Activated naive CD4-positive, alpha-beta T cell treated with anti-CD3 and anti-CD28 coated beads for 36 hours (primary cell): ENCODE results near the gene MATN1. TPM values are rescaled to one million over a fixed set of nuclear protein-coding genes. Genes with fewer than 3 reads are reported as not detected.

Source experiments
- CTCF ChIA-PET: fragments of 350-600 bp; sonication (Branson Sonifier 250); formaldehyde crosslinking; loops from one replicate; lab custom pipeline; 2021; ENCODE audit warnings: antibody characterized with exemption; lab: Charles Lee
- DNase-seq: peaks from one replicate; pipeline ENCODE4 v3.0.0-alpha.2; 2020
- H3K27ac Mint-ChIP-seq: one replicate; pipeline ENCODE4 v1.8.0; 2021; ENCODE audit warnings: mild to moderate bottlenecking, mixed read lengths
- H3K27me3 Mint-ChIP-seq: one replicate; pipeline ENCODE4 v1.8.0; 2021; ENCODE audit warnings: low read depth, mixed read lengths
- H3K36me3 Mint-ChIP-seq: one replicate; pipeline ENCODE4 v1.8.0; 2021; ENCODE audit warnings: low read depth, mixed read lengths
- H3K4me1 Mint-ChIP-seq: one replicate; pipeline ENCODE4 v1.8.0; 2021; ENCODE audit warnings: low read depth, mixed read lengths
- H3K4me3 Mint-ChIP-seq: one replicate; pipeline ENCODE4 v1.8.0; 2021; ENCODE audit warnings: mild to moderate bottlenecking, moderate library complexity, mixed read lengths
- H3K9me3 Mint-ChIP-seq: one replicate; pipeline ENCODE4 v1.8.0; 2021; ENCODE audit warnings: mixed read lengths
- intact Hi-C: fragments of 100-400 bp; cut with micrococcal nuclease; formaldehyde crosslinking; loops from one replicate; pipeline ENCODE4 v1.15.1; 2023
- total RNA-seq, 2 experiments: library from RNA; stranded (reverse); gene quantifications; one replicate each; pipeline ENCODE4 v1.2.3, GENCODE V29; 2021

MATN1 gene
- total RNA-seq, 2 experiments from 2014 or later: 0.36 to 0.37 TPM

DNA sequence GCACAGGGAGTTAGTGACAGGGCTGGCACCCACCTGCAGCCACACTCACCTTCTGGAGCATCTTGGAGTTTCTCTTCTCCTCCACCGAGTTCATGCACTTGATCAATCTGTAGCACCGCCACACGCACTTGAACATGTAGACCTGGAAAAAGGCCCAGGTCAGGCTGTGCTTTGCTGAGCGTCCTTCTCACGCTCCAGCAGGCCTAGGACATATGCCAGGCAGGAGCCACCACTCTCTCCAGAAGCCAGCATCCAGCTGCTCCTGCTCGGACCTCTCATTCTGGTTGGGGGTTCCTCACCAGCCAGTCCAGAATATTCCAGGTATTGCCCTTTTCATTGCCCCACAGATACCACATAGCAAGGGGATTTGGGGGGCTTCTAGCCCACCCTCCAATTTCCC, 11.7 kb upstream of the MATN1 start:
- intact Hi-C loops: no loop called here
- H3K9me3 Mint-ChIP-seq: no peaks in the 10 kb centered on the region
- H3K27me3 Mint-ChIP-seq: no peaks in the 10 kb centered on the region
- H3K4me1 Mint-ChIP-seq: peaks cover 13% of the 10 kb centered on the region
- DNase-seq: no peak
- CTCF ChIA-PET: no interaction called here
- H3K27ac Mint-ChIP-seq: peak overlapping the region; percentile 26
- H3K4me3 Mint-ChIP-seq: no peak overlapping the region
- H3K36me3 Mint-ChIP-seq: peaks cover 48% of the 10 kb centered on the region

DNA sequence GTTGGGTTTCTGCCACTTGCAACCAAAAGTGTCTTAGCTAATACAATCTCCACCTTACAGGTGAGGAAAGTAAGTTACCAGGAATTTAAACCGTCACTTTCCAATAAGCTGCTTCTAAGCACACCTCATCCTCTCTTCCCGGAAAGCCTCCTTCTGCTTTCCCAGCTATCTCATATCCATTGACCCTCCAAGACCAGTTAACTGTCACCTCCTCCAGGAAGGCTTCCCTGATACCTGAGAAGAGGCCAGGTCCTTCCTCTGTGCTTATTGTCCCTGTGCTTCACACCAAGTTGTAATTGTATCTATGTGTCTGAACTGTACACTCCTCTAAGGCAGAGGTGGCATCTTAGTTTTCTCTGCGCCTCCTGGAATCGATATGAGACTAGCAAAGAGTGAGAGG, 11.2 kb upstream of the MATN1 start:
- Mint-ChIP-seq H3K36me3 (peaks cover 44% of the 10 kb centered on the region), H3K9me3 (no peaks in the 10 kb centered on the region), H3K27ac (peak overlapping the region; percentile 26), H3K4me3 (no peak overlapping the region), H3K4me1 (peaks cover 11% of the 10 kb centered on the region), H3K27me3 (no peaks in the 10 kb centered on the region)
- CTCF ChIA-PET: interaction anchor here (1.0 kb wide), 1 partner anchor 10 kb away, joined by 4 read pairs; no protein-coding TSS in a partner anchor
- intact Hi-C loops: no loop called here
- DNase-seq: no peak

DNA sequence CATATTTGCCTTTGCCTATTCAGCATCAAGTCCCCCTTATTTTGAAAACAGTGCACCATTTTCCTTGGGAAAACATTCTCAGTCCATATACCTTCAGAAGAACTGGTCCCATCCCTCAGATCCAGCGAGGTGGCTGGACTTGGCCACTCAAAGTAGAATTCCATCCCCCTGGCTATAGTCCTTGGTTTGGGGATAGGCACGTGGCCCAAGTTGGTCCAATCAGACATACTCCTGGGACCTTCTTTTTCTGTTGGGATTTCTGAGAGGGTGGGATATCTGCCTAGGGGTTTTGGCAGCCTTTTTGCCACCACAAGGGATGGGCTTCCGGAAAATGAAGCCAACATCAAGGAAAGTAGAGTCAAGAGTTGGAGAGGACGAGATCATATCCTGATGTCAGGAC, 10.7 kb upstream of the MATN1 start:
- peak overlapping the region; percentile 43 for H3K27ac Mint-ChIP-seq
- no peak for DNase-seq
- H3K4me1 Mint-ChIP-seq: peaks cover 7% of the 10 kb centered on the region
- H3K4me3 Mint-ChIP-seq: no peak overlapping the region
- CTCF ChIA-PET: interaction anchor here (1.0 kb wide), 1 partner anchor 10 kb away, joined by 4 read pairs; no protein-coding TSS in a partner anchor
- H3K9me3 Mint-ChIP-seq: no peaks in the 10 kb centered on the region
- H3K36me3 Mint-ChIP-seq: peaks cover 40% of the 10 kb centered on the region
- intact Hi-C loops: no loop called here
- H3K27me3 Mint-ChIP-seq: no peaks in the 10 kb centered on the region

DNA sequence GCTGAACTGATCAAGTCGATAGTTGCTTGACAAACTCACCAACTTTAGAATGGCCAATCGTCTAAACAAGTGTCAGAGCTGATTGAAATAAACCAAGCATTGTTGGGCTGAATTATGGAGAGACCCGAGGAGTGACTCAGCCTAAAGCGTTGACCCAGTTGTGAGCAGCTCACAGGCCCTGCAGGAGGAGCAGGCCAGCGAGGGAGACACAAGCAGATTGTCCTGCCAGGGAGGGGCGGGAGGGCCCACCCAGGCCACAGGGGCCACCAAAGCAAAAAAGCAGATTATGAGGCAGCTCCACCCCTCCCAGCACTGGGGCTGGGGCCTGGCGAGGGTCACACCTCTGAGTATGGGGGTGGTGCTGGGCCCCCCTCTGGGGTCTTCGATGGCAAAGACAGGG, 10.1 kb upstream of the MATN1 start:
- H3K27me3 Mint-ChIP-seq: no peaks in the 10 kb centered on the region
- no peaks in the 10 kb centered on the region for H3K9me3 Mint-ChIP-seq
- intact Hi-C loops: no loop called here
- CTCF ChIA-PET: interaction anchor here (1.1 to 3.9 kb wide), 4 partner anchors 14 to 51 kb away, joined by 3 to 25 read pairs (median 4); no protein-coding TSS in a partner anchor
- H3K4me1 Mint-ChIP-seq: peaks cover 4% of the 10 kb centered on the region
- H3K27ac Mint-ChIP-seq: no peak overlapping the region
- DNase-seq: no peak
- no peak overlapping the region for H3K4me3 Mint-ChIP-seq
- H3K36me3 Mint-ChIP-seq: peaks cover 36% of the 10 kb centered on the region

- Mint-ChIP-seq H3K4me3 (no peak overlapping the region), H3K4me1 (peaks cover 10% of the 10 kb centered on the region), H3K27ac (peak overlapping the region; percentile 79), H3K36me3 (peaks cover 28% of the 10 kb centered on the region), H3K27me3 (no peaks in the 10 kb centered on the region), H3K9me3 (no peaks in the 10 kb centered on the region)
- DNase-seq: no peak
- intact Hi-C loops: no loop called here
- CTCF ChIA-PET: interaction anchor here (1.0 to 3.9 kb wide), 6 partner anchors 11 to 52 kb away, joined by 3 to 25 read pairs (median 4); no protein-coding TSS in a partner anchor
Measured at GRCh38 chr1:30732277-30732996, 9.1 kb upstream of the MATN1 start.

DNA sequence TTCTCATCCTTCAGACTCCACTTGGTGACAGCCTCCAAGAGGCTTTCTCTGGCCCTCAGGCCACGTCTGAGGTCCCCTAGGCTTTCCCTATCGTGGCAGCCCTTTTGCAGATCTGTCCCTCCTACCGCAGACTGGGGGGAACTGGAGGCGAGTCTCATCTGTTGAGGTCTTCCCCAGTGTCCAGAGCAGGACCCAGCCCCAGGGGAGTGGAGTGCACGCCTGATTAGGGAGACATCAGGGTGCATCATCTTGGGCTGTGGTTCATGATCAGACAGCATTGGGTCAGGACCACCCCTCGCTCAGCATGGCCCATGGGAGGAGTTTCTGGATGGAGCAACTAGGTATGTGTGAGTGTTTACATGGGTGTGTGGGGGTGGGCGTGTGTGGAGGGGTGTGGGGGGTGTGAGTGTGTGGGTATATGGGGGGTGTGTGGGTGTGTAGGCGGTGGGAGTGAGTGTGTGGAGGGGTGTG, 8.5 kb upstream of the MATN1 start:
- CTCF ChIA-PET: interaction anchor here (1.0 to 3.9 kb wide), 4 partner anchors 12 to 50 kb away, joined by 4 to 25 read pairs (median 8); no protein-coding TSS in a partner anchor
- no peak overlapping the region for H3K4me3 Mint-ChIP-seq
- H3K4me1 Mint-ChIP-seq: peaks cover 11% of the 10 kb centered on the region
- H3K9me3 Mint-ChIP-seq: no peaks in the 10 kb centered on the region
- H3K27me3 Mint-ChIP-seq: no peaks in the 10 kb centered on the region
- peaks cover 24% of the 10 kb centered on the region for H3K36me3 Mint-ChIP-seq
- H3K27ac Mint-ChIP-seq: no peak overlapping the region
- no peak for DNase-seq
- intact Hi-C loops: no loop called here

DNA sequence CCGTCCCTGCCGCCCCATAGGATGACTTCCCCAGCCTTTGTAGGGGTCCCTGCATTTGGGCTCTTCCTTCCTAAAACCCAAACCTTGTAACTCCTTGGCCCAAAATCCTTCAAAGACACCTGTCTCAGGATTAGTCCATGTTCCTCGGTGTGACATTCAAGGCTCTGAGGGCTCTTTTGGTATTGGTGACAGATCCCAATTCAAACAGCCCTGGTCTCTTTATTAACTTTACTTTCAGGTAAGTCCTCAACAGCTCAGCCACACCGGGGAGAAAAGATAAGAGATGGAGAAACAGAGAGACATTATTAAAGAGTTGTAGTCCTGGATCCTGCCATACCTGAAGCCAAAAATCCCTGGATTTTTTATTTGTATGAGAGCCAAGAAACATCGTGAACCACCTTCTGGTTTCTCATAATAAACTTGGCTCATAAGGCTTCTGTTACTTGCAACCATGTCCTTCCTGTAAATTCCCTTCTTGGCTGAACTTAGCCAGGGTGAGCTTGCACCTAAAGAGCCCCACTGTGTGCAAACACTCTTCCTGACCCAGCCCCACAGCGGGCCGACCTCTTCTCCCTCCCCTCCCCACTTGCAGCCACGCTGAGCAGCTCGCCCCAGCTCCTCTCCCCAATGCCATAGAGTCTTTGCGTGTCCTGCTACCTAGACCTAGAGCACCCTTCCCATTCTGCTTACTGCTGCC, 7.9 kb upstream of the MATN1 start:
- CTCF ChIA-PET: interaction anchor here (1.9 to 3.9 kb wide), 3 partner anchors 11 to 51 kb away, joined by 7 to 25 read pairs (median 12); no protein-coding TSS in a partner anchor
- no peak overlapping the region for H3K4me3 Mint-ChIP-seq
- H3K36me3 Mint-ChIP-seq: peaks cover 23% of the 10 kb centered on the region

DNA sequence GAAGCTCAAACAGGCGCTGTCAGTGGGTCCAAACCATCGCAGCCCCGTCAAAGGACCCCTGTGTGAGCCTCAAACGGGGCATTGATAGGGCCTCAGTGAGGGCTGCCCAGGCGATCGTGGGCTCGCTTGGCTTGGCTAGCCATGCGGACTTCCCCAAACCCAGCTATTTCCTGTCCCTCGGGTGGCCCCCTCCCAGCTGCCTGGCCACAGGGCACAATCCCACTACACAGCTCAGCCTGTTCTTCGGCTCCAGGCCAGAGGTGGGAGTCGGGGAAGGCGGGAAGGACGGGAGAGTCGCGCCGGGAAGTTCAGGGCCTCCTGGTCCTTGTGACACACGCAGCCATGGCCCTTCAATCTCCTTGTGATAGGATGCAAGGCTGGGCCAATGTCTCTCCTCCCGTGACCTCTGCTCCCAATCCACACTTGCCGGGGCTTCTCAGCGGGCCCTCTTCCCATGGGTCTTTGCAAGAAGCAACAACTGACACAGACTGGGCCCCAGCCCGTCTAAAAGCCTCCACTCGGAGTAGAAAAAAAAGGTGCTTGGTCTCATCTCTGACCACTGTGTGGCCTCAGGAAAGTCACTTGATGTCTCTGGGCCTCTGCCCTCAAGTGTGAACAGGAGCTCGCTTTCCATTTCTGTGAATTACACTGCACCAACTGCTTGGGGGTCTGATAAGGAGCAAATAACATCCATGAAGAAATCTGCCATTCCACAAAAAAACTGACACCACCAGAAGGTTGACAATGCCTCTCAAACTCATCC, 7.1 kb upstream of the MATN1 start:
- Mint-ChIP-seq H3K4me3 (no peak overlapping the region), H3K4me1 (peaks cover 11% of the 10 kb centered on the region), H3K9me3 (no peaks in the 10 kb centered on the region), H3K36me3 (peaks cover 17% of the 10 kb centered on the region), H3K27ac (no peak overlapping the region), H3K27me3 (no peaks in the 10 kb centered on the region)
- DNase-seq: no peak
- intact Hi-C loops: no loop called here
- CTCF ChIA-PET: interaction anchor here (0.9 to 3.9 kb wide), 4 partner anchors 11 to 51 kb away, joined by 3 to 25 read pairs (median 10); no protein-coding TSS in a partner anchor

More for the DNA sequence above, 7.9 kb upstream of the MATN1 start:
- Mint-ChIP-seq H3K4me1 (peaks cover 11% of the 10 kb centered on the region), H3K27ac (peak overlapping the region; percentile 10), H3K27me3 (no peaks in the 10 kb centered on the region), H3K9me3 (no peaks in the 10 kb centered on the region)
- no peak for DNase-seq
- intact Hi-C loops: no loop called here

DNA sequence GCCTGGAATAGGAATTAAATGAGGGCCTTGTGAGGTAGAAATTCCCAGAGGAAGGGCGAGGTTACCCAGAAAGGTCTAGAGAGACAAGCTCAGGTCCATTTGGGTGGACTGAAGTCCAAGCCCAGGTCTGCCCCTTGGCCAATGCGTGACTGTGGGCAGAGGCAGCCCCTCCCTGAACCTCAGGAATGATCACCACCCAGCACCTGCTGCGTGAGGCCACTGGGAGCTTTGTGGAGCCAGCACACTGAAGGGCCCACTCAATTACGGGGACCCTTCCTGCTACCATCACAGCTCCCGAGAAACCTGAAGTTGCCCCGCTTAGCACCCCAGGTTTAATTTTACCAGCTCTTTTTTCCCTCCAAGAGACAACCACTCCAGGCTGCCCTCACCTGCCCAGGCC, 6.5 kb upstream of the MATN1 start:
- no peak for DNase-seq
- Mint-ChIP-seq H3K36me3 (peaks cover 12% of the 10 kb centered on the region), H3K4me1 (peaks cover 11% of the 10 kb centered on the region), H3K4me3 (no peak overlapping the region), H3K27me3 (no peaks in the 10 kb centered on the region), H3K27ac (no peak overlapping the region), H3K9me3 (no peaks in the 10 kb centered on the region)
- CTCF ChIA-PET: interaction anchor here (0.6 to 3.9 kb wide), 6 partner anchors 10 to 225 kb away, joined by 3 to 25 read pairs (median 5); no protein-coding TSS in a partner anchor
- intact Hi-C loops: no loop called here

- CTCF ChIA-PET: interaction anchor here (0.7 to 11.0 kb wide), 4 partner anchors 10 to 133 kb away, joined by 3 to 355 read pairs (median 12); no protein-coding TSS in a partner anchor
- no peak overlapping the region for H3K27ac Mint-ChIP-seq
- no peak overlapping the region for H3K4me3 Mint-ChIP-seq
- H3K36me3 Mint-ChIP-seq: peaks cover 9% of the 10 kb centered on the region
- H3K4me1 Mint-ChIP-seq: peaks cover 15% of the 10 kb centered on the region
- no peaks in the 10 kb centered on the region for H3K9me3 Mint-ChIP-seq
- no peaks in the 10 kb centered on the region for H3K27me3 Mint-ChIP-seq
- DNase-seq: no peak
- intact Hi-C loops: no loop called here
Measured at GRCh38 chr1:30728832-30729638, 5.7 kb upstream of the MATN1 start.

DNA sequence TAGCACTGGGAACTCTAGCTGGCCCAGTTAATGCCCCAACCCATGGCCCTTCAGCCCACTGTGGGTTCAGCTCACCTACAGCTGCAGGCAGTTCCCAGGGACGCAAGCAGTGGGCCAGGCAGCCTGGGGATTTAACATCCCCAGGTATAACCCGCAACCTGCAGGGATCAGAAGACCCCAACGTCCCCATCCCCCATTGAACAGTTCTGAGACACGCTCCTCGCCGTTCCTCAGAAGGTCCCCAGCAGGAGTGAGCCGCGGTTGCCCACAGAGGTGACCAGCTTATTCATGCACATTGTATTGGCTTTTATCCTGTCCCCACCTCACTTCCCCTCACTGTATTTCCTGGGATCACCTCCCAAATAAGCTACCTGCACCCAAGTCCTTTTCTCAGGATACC, 5.0 kb upstream of the MATN1 start:
- Mint-ChIP-seq H3K27ac (no peak overlapping the region), H3K4me1 (peaks cover 19% of the 10 kb centered on the region), H3K4me3 (no peak overlapping the region), H3K9me3 (no peaks in the 10 kb centered on the region), H3K27me3 (no peaks in the 10 kb centered on the region), H3K36me3 (peaks cover 10% of the 10 kb centered on the region)
- intact Hi-C loops: no loop called here
- CTCF ChIA-PET: interaction anchor here (1.0 to 11.0 kb wide), 3 partner anchors 9 to 53 kb away, joined by 3 to 355 read pairs (median 20); partner anchors contain the start of gene LAPTM5
- DNase-seq: no peak
